C4-2B (cell line): ENCODE results near the gene ERC2.

ENCODE experiments used
- ZFX ChIP-seq: fragments of 450-650 bp; IDR thresholded peaks from 2 replicates; pipeline ENCODE4 v1.6.1; 2017
- TF ChIP-seq, protein P1 (sequence below): fragments of 450-650 bp; conservative IDR thresholded peaks from 2 replicates; pipeline ENCODE4 v1.5.1; 2017; ENCODE audit warnings: mild to moderate bottlenecking

DNA sequence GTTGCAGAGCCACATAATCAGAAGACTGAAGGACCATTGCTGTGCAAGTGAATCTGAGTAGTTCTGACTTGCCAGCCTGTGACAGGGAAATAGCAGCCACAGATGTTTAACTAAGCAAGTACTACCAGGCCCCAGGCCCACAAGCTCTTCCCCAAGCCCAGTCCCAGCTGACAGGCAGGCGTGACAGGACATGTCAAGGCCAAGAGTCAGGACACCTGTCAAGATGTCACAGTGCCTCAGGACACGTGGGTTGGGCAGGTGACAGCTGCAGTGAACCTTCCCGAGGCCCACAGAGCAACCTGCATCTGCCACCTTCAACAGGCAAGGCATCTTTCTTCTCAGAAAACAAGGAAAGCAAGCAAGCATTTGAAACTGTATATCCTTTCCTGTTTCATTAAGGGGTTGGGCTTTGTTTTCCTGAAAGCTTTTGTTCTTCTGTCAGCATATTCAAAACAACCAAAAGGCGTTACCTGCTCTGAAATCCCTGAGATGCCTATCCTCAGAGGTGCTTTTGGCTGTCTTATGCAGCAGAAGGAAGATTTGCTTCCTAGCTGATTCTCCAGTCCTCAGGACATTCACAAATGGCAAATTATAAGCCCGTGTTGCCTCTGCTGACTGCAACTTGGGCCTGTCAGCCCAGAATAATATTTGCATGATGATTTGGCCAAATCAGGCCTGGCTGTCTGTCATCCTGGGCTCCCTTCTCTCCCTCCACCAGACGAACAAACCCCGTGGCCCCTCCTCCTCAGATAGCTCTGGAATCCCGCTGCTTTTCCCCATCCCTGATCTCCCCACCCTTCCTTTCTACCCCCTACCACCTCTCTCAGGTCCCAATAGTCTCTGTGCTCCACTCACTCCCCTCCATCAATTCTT lies 809.3 kb downstream of the ERC2 start:
- TF ChIP-seq, protein P1, sequence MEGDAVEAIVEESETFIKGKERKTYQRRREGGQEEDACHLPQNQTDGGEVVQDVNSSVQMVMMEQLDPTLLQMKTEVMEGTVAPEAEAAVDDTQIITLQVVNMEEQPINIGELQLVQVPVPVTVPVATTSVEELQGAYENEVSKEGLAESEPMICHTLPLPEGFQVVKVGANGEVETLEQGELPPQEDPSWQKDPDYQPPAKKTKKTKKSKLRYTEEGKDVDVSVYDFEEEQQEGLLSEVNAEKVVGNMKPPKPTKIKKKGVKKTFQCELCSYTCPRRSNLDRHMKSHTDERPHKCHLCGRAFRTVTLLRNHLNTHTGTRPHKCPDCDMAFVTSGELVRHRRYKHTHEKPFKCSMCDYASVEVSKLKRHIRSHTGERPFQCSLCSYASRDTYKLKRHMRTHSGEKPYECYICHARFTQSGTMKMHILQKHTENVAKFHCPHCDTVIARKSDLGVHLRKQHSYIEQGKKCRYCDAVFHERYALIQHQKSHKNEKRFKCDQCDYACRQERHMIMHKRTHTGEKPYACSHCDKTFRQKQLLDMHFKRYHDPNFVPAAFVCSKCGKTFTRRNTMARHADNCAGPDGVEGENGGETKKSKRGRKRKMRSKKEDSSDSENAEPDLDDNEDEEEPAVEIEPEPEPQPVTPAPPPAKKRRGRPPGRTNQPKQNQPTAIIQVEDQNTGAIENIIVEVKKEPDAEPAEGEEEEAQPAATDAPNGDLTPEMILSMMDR, result no peak
- no peak for TF ChIP-seq ZFX
